Esophagus squamous epithelium (tissue), 5 donors: Measurements from ENCODE around the gene USP20. TPM values are rescaled to one million over a fixed set of nuclear protein-coding genes. Genes with fewer than 3 reads are reported as not detected.

Source experiments
- DNase-seq: peaks from one replicate; lab custom pipeline; 2025; lab: John Stamatoyannopoulos, UW
- H3K27ac ChIP-seq, 4 donors: fragments of 200-600 bp; sonication (generic); one replicate each; pipeline ENCODE4 v1.5.1; 2016 to 2019; ENCODE audit warnings: mild to moderate bottlenecking in 1 of 4
- H3K27me3 ChIP-seq, 4 donors: fragments of 200-600 bp; sonication (generic); 1 replicate in 3 of 4; 2 replicates in 1 of 4; pipeline versions ENCODE4 v1.5.1 to v1.6.0; 2017 to 2021; ENCODE audit warnings: antibody characterized with exemption in 1 of 4
- H3K36me3 ChIP-seq, 3 donors: fragments of 200-600 bp; sonication (generic); one replicate each; pipeline ENCODE4 v1.5.1; 2016 to 2019
- H3K4me1 ChIP-seq, 3 donors: fragments of 200-600 bp; sonication (generic); one replicate each; pipeline ENCODE4 v1.5.1; 2017 to 2019
- H3K4me3 ChIP-seq, 4 donors: fragments of 200-600 bp; sonication (generic); 1 replicate in 3 of 4; 2 replicates in 1 of 4; pipeline ENCODE4 v1.5.1; 2016 to 2019; ENCODE audit warnings: mild to moderate bottlenecking in 2 of 4, moderate library complexity in 1 of 4
- H3K9me3 ChIP-seq, 3 donors: fragments of 200-600 bp; sonication (generic); one replicate each; pipeline ENCODE4 v1.5.1; 2016 to 2019
- POLR2A ChIP-seq, 4 donors: fragments of 450-650 bp; IDR thresholded peaks; one replicate each; pipeline ENCODE4 v1.6.1; 2017; ENCODE audit warnings: antibody characterized with exemption in 4 of 4, mild to moderate bottlenecking in 4 of 4, moderate library complexity in 3 of 4
- WGBS, 2 donors: methylation state at CpG; one replicate each; pipeline ENCODE4 v1.1.5; 2018; 5-methylcytosine and 5-hydroxymethylcytosine counted together
- intact Hi-C: fragments of 100-400 bp; cut with DNase I; formaldehyde crosslinking; loops from one replicate; pipeline ENCODE4 v1.15.0; 2022
- total RNA-seq, 4 donors: library from RNA; depleted of rRNA; stranded (reverse); fragments of >200 nt; gene quantifications; one replicate each; pipeline ENCODE4 v1.1.0, GENCODE V29; 2016
- TF ChIP-seq, protein P1 (sequence below), 6 experiments: fragments of 450-650 bp in 4 of 6; fragments of 200-600 bp in 2 of 6; sonication (generic) in 2 of 6; IDR thresholded peaks; one replicate each; pipeline ENCODE4 v1.5.1; 2016 to 2019; ENCODE audit warnings: antibody characterized with exemption in 6 of 6, mild to moderate bottlenecking in 4 of 6, moderate library complexity in 4 of 6
- donor health status: DM: yes; HTN: yes; CAD: no.

USP20 gene
- total RNA-seq, 4 donors from 2014 or later: 12.3 to 19.7 (median 13.6) TPM

- TF ChIP-seq POLR2A (IDR thresholded peaks at IDR 0.05): no peak
- TF ChIP-seq, protein P1, sequence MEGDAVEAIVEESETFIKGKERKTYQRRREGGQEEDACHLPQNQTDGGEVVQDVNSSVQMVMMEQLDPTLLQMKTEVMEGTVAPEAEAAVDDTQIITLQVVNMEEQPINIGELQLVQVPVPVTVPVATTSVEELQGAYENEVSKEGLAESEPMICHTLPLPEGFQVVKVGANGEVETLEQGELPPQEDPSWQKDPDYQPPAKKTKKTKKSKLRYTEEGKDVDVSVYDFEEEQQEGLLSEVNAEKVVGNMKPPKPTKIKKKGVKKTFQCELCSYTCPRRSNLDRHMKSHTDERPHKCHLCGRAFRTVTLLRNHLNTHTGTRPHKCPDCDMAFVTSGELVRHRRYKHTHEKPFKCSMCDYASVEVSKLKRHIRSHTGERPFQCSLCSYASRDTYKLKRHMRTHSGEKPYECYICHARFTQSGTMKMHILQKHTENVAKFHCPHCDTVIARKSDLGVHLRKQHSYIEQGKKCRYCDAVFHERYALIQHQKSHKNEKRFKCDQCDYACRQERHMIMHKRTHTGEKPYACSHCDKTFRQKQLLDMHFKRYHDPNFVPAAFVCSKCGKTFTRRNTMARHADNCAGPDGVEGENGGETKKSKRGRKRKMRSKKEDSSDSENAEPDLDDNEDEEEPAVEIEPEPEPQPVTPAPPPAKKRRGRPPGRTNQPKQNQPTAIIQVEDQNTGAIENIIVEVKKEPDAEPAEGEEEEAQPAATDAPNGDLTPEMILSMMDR (IDR thresholded peaks at IDR 0.05): no peak
- Histone ChIP-seq H3K4me3 (peak overlapping the region; percentile 76 to 99 (median 85)), H3K4me1 (peaks cover 15 to 63% (median 28%) of the 10 kb centered on the region in 3 donors), H3K27ac (peak overlapping the region in 3 of 4 donors; percentile 90 to 92 (median 92)), H3K9me3 (no peaks in the 10 kb centered on the region), H3K36me3 (peaks cover 0 to 23% (median 5%) of the 10 kb centered on the region in 3 donors), H3K27me3 (no peaks in the 10 kb centered on the region)
- WGBS, 2 donors: 21 to 80% methylated on average over 2 to 10 of the region's 16 CpGs
- intact Hi-C loops: no loop called here
- no peak for DNase-seq
Measured at GRCh38 chr9:129836311-129837007, 1.2 kb downstream of the USP20 start.

- intact Hi-C loops: no loop called here
- Histone ChIP-seq H3K9me3 (no peaks in the 10 kb centered on the region), H3K4me1 (peaks cover 15 to 55% (median 22%) of the 10 kb centered on the region in 3 donors), H3K27me3 (no peaks in the 10 kb centered on the region), H3K4me3 (no peak overlapping the region), H3K36me3 (peaks cover 0 to 14% (median 0%) of the 10 kb centered on the region in 3 donors), H3K27ac (peak overlapping the region in 1 of 4 donors; percentile 23)
- TF ChIP-seq, protein P1 (IDR thresholded peaks at IDR 0.05): no peak
- TF ChIP-seq POLR2A (IDR thresholded peaks at IDR 0.05): no peak
- WGBS, 2 donors: 69 to 71% methylated on average over 9 to 10 of the region's 12 CpGs
- DNase-seq: no peak
Measured at GRCh38 chr9:129838707-129839259, 3.5 kb downstream of the USP20 start.

GRCh38 chr9:129839324-129840023 lies 4.2 kb downstream of the USP20 start:
- no peak for DNase-seq
- Histone ChIP-seq H3K4me1 (peaks cover 12 to 49% (median 15%) of the 10 kb centered on the region in 3 donors), H3K27me3 (no peaks in the 10 kb centered on the region), H3K9me3 (no peaks in the 10 kb centered on the region), H3K4me3 (no peak overlapping the region), H3K27ac (peak overlapping the region in 1 of 4 donors; percentile 23), H3K36me3 (peaks cover 0 to 14% (median 0%) of the 10 kb centered on the region in 3 donors)
- 72 to 73% methylated on average over 10 of the region's 10 CpGs for WGBS, 2 donors
- TF ChIP-seq, protein P1 (IDR thresholded peaks at IDR 0.05): no peak
- TF ChIP-seq POLR2A (IDR thresholded peaks at IDR 0.05): no peak
- intact Hi-C loops: no loop called here

DNA sequence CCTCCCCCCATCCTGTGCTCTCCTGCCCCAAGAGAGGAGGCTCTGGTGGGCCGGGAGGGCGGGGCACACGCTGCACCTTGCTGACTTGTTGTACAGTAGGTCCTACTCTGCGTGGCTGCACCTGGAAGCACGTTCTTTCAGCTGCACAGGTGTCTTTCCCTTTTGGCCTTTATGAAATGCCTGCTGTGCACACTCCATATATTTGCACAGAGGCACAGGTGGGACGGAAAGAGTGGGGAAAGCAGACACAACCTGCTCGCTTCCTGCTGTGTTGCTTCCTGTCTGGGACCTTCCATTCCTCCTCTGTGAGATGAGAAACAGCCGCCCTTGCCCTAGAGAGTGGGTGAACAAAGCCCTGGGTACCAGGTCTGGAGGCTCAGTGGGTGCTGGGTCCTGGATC lies 4.8 kb downstream of the USP20 start:
- no peak overlapping the region for H3K27ac ChIP-seq
- no peaks in the 10 kb centered on the region for H3K27me3 ChIP-seq
- no peak for TF ChIP-seq POLR2A (IDR thresholded peaks at IDR 0.05)
- TF ChIP-seq, protein P1 (IDR thresholded peaks at IDR 0.05): no peak
- no peak overlapping the region for H3K4me3 ChIP-seq
- peaks cover 11 to 46% (median 14%) of the 10 kb centered on the region in 3 donors for H3K4me1 ChIP-seq
- 85 to 97% methylated on average over 5 to 6 of the region's 8 CpGs for WGBS, 2 donors
- peaks cover 0 to 14% (median 0%) of the 10 kb centered on the region in 3 donors for H3K36me3 ChIP-seq
- intact Hi-C loops: no loop called here
- DNase-seq: no peak
- no peaks in the 10 kb centered on the region for H3K9me3 ChIP-seq
